HepG2 (cell line): ENCODE data around the gene NFE2L2. TPM values are rescaled to one million over a fixed set of nuclear protein-coding genes. Genes with fewer than 3 reads are reported as not detected.

Experiments used
- CENPT ChIP-seq: sonication (generic); formaldehyde crosslinking; IDR thresholded peaks from 2 replicates; pipeline ENCODE4 v1.8.0; 2022; ENCODE audit warnings: low read depth, mild to moderate bottlenecking, moderate library complexity, missing genetic modification reagents
- MBNL3 ChIP-seq: fragments of 250-450 bp; sonication (Bioruptor Pico); conservative IDR thresholded peaks from 2 replicates; pipeline ENCODE4 v1.8.0; 2022; ENCODE audit warnings: mild to moderate bottlenecking, inconsistent platforms
- MLLT10 ChIP-seq: sonication (generic); formaldehyde crosslinking; IDR thresholded peaks from 2 replicates; pipeline ENCODE4 v1.4.0; 2020; ENCODE audit warnings: missing genetic modification reagents
- SNAI1 ChIP-seq: sonication (generic); formaldehyde crosslinking; IDR thresholded peaks from 2 replicates; pipeline ENCODE4 v1.5.0; 2020; ENCODE audit warnings: mild to moderate bottlenecking, missing genetic modification reagents, borderline replicate concordance
- ZBTB40 ChIP-seq, 2 experiments: fragments of 450-650 bp in 1 of 2; sonication (generic) in 1 of 2; formaldehyde crosslinking in 1 of 2; IDR thresholded peaks; 2 replicates each; pipeline versions ENCODE4 v1.6.1 to v1.8.0; 2016 to 2022; ENCODE audit warnings: antibody characterized with exemption in 1 of 2, mild to moderate bottlenecking in 1 of 2, missing genetic modification reagents in 1 of 2
- ZMYM3 ChIP-seq: sonication (generic); formaldehyde crosslinking; IDR thresholded peaks from 2 replicates; pipeline ENCODE4 v1.5.1; 2020; ENCODE audit warnings: mild to moderate bottlenecking, missing genetic modification reagents
- ZNF10 ChIP-seq: sonication (generic); formaldehyde crosslinking; IDR thresholded peaks from 2 replicates; pipeline ENCODE4 v1.4.0; 2020; ENCODE audit warnings: mild to moderate bottlenecking, low read depth, missing genetic modification reagents, borderline replicate concordance
- ZNF274 ChIP-seq: sonication (generic); formaldehyde crosslinking; IDR thresholded peaks from 2 replicates; pipeline ENCODE4 v1.5.1; 2020; ENCODE audit warnings: mild to moderate bottlenecking, missing genetic modification reagents
- ZNF549 ChIP-seq: sonication (generic); formaldehyde crosslinking; IDR thresholded peaks from 2 replicates; pipeline ENCODE4 v1.5.0; 2020; ENCODE audit warnings: missing genetic modification reagents
- ZNF737 ChIP-seq: sonication (generic); formaldehyde crosslinking; IDR thresholded peaks from 2 replicates; pipeline ENCODE4 v1.5.0; 2020; ENCODE audit warnings: missing genetic modification reagents, mild to moderate bottlenecking, borderline replicate concordance
- ZNF800 ChIP-seq: sonication (generic); formaldehyde crosslinking; IDR thresholded peaks from 2 replicates; pipeline ENCODE4 v1.4.0; 2020; ENCODE audit warnings: missing genetic modification reagents
- polyA plus RNA-seq, 8 experiments: library from polyadenylated mRNA; depleted of rRNA in 3 of 8; stranded (reverse) in 7 of 8; unstranded in 1 of 8; fragments of >200 nt; fragmentation: Illumina TruSeq in 4 of 8; extraction: Trizol in 4 of 8; gene quantifications; 2 replicates each; pipeline versions ENCODE4 v1.2.1 to v1.2.3, GENCODE V29; 2011 to 2016; ENCODE audit warnings: low read depth in 4 of 8, missing spikeins in 1 of 8, mixed read lengths in 1 of 8; ENCODE audit not compliant: insufficient read depth in 1 of 8
- total RNA-seq, 5 experiments: library from RNA; depleted of rRNA; stranded (reverse); fragments of >200 nt; fragmentation: Illumina TruSeq; extraction: Trizol; gene quantifications; 2 replicates each; pipeline ENCODE4 v1.2.3, GENCODE V29; 2016; ENCODE audit warnings: low read depth in 1 of 5
- TF ChIP-seq, protein P1 (sequence below): sonication (generic); formaldehyde crosslinking; IDR thresholded peaks from 2 replicates; pipeline ENCODE4 v1.8.1; 2022; ENCODE audit warnings: mild to moderate bottlenecking, missing genetic modification reagents
- TF ChIP-seq, protein P2 (sequence below): sonication (generic); formaldehyde crosslinking; IDR thresholded peaks from 2 replicates; pipeline ENCODE4 v1.9.0; 2021; ENCODE audit warnings: missing genetic modification reagents, borderline replicate concordance

NFE2L2 gene
- total and polyA plus RNA-seq, 2 of the 13 experiments (the other 11 are each of a cell fraction or from before 2014, with no cell fraction given): 84.6 to 215 TPM

DNA sequence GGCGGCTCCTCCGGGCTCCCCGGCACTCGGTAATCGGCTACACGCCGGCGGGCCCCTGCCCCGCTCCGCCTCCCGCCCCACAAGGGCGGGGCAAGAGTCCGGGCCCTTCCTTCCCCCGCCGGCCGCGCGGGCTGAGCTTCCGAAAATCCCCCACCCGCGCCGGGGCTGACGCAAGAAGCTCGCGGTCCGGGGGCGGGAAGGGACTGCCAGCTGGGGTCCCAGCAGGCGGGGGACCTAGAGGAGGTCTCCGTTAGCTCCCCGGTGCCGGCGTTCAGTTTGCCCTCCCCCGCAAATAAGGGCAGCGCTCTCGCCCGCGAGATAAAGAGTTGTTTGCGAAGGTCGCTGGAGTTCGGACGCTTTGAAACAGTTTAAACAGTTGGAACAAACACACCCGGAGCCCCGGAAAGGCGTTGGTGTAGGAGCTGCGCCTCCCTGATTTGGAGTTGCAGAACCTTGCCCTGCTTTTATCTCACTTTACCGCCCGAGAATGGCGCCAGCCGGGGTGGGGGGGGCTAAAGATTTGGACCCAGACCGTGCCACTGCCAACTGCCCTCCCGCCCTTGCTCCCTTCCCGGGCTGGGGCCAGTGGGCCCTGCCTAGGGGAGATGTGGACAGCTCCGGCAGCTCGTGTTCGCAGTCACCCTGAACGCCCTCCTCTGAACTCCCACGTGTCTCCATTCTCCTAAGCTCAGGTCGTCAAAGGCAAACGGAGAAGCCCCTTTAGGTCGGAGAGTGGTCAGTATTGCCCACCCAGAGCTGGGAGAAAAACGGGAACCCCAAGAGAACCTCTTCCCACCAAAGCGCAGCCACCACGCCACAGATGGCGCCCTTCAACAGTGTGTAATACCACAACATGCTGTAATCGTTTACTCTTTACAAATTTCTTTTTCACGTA, at the start of gene NFE2L2 (continued):
- TF ChIP-seq, protein P1, sequence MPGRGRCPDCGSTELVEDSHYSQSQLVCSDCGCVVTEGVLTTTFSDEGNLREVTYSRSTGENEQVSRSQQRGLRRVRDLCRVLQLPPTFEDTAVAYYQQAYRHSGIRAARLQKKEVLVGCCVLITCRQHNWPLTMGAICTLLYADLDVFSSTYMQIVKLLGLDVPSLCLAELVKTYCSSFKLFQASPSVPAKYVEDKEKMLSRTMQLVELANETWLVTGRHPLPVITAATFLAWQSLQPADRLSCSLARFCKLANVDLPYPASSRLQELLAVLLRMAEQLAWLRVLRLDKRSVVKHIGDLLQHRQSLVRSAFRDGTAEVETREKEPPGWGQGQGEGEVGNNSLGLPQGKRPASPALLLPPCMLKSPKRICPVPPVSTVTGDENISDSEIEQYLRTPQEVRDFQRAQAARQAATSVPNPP (CRISPR knock-in tag): peak; percentile 97
- TF ChIP-seq ZNF800 (CRISPR knock-in tag): peak; percentile 84
- TF ChIP-seq ZNF10 (CRISPR knock-in tag): no peak
- TF ChIP-seq MLLT10 (CRISPR knock-in tag): peak; percentile 89
- TF ChIP-seq, protein P2, sequence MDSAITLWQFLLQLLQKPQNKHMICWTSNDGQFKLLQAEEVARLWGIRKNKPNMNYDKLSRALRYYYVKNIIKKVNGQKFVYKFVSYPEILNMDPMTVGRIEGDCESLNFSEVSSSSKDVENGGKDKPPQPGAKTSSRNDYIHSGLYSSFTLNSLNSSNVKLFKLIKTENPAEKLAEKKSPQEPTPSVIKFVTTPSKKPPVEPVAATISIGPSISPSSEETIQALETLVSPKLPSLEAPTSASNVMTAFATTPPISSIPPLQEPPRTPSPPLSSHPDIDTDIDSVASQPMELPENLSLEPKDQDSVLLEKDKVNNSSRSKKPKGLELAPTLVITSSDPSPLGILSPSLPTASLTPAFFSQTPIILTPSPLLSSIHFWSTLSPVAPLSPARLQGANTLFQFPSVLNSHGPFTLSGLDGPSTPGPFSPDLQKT (CRISPR knock-in tag): peak; percentile 17; the same call in 1 of the 2 replicates
- TF ChIP-seq MBNL3 (CRISPR knock-in tag): no peak
- TF ChIP-seq CENPT (CRISPR knock-in tag): peak; percentile 82; the same call in 1 of the 2 replicates
- TF ChIP-seq ZNF274 (CRISPR knock-in tag): peak; percentile 87
- TF ChIP-seq ZNF549 (CRISPR knock-in tag): peak; percentile 29; the same call in 1 of the 2 replicates
- no peak for TF ChIP-seq ZBTB40 (IDR thresholded peaks at IDR 0.05)
- TF ChIP-seq ZBTB40 (CRISPR knock-in tag; IDR thresholded peaks at IDR 0.05): peak; percentile 90
- peak; percentile 92 for TF ChIP-seq ZMYM3 (CRISPR knock-in tag)
- no peak for TF ChIP-seq ZNF737 (CRISPR knock-in tag)
- TF ChIP-seq SNAI1: no peak; the same call in 1 of the 2 replicates
